Stimulated activated CD4-positive, alpha-beta T cell treated with anti-CD3 and anti-CD28 coated beads, Interleukin-12 subunit alpha, Interleukin-12 subunit beta, amount 100 ng/mL, for 24 hours (primary cell): Measurements from ENCODE around the gene RNF103.
"Not testable (repeated sequence)": the region's sequence is repeated elsewhere in the genome, so short reads cannot be mapped to it uniquely, and the experiment has no call there.

Experiments used
- DNase-seq, 2 experiments: peaks; one replicate each; pipeline ENCODE4 v3.0.0-alpha.2; 2020; ENCODE audit warnings: low read depth in 2 of 2

Gene RNF103

GRCh38 chr2:86625096-86625495, 1.4 kb upstream of the RNF103 start:
- no peak for DNase-seq

- DNase-seq: no peak
Observed at GRCh38 chr2:86624267-86624547, 542 bp upstream of the RNF103 start.

- peak; percentile 16 to 33 for DNase-seq
Observed at GRCh38 chr2:86623043-86623493, 597 bp downstream of the RNF103 start.

GRCh38 chr2:86622519-86623042, 1.1 kb downstream of the RNF103 start:
- peak in 1 of 2 experiments; percentile 11 for DNase-seq

GRCh38 chr2:86621280-86621943, 2.3 kb downstream of the RNF103 start:
- no peak for DNase-seq

- DNase-seq: no peak
Observed at GRCh38 chr2:86617738-86618137, 5.9 kb downstream of the RNF103 start.

GRCh38 chr2:86617153-86617552, 6.5 kb downstream of the RNF103 start:
- DNase-seq: no peak

- DNase-seq: no peak
Observed at GRCh38 chr2:86616502-86616901, 7.2 kb downstream of the RNF103 start.

- no peak for DNase-seq
Observed at GRCh38 chr2:86615596-86615995, 8.1 kb downstream of the RNF103 start.

- DNase-seq: no peak
Observed at GRCh38 chr2:86613515-86613914, 10.2 kb downstream of the RNF103 start.

GRCh38 chr2:86610871-86611270, 12.8 kb downstream of the RNF103 start:
- DNase-seq: no peak

GRCh38 chr2:86608832-86609410, 14.7 kb downstream of the RNF103 start:
- DNase-seq: no peak

GRCh38 chr2:86603905-86604304, 19.8 kb downstream of the RNF103 start:
- no peak for DNase-seq

- no peak for DNase-seq
Observed at GRCh38 chr2:86598966-86599365, 24.7 kb downstream of the RNF103 start.

GRCh38 chr2:86596118-86596517, 27.5 kb downstream of the RNF103 start:
- DNase-seq: no peak

- no peak for DNase-seq
Observed at GRCh38 chr2:86593266-86593665, 30.4 kb downstream of the RNF103 start.

- DNase-seq: no peak
Observed at GRCh38 chr2:86592547-86593230, 31.0 kb downstream of the RNF103 start.

GRCh38 chr2:86589701-86590100, 34.0 kb downstream of the RNF103 start:
- DNase-seq: not testable (repeated sequence)

- DNase-seq: no peak
Observed at GRCh38 chr2:86584151-86584913, 39.3 kb downstream of the RNF103 start.

GRCh38 chr2:86580560-86580959, 43.1 kb downstream of the RNF103 start:
- DNase-seq: no peak

GRCh38 chr2:86577817-86578456, 45.7 kb downstream of the RNF103 start:
- no peak for DNase-seq

GRCh38 chr2:86570059-86570458, 53.6 kb downstream of the RNF103 start:
- DNase-seq: no peak
